Measurements from ENCODE around the gene INVS.
A peak's percentile ranks its signal among the peaks of the same experiment; 100 is the strongest.
"Not testable (repeated sequence)": the region's sequence is repeated elsewhere in the genome, so short reads cannot be mapped to it uniquely, and the experiment has no call there.

The INVS gene

DNA sequence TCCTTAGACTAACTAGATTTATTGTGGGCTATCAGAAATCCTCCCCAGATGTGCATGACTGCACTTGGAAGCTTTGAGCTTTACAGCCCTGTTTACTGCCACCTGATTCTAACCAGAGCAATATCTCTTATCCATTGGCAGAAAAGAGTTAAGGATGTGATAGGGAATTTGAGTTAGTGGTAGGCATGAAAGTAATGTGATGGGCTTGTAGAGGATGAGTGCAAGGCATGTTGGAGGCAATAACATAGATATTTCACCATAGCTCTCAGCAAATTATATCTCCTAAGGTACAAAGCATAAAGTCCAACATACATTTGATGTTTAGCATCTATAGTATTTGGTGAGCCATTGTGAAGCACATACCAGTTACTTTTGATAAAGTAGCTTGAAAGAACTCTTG lies 103.8 kb downstream of the INVS start:
- DNase-seq (ENCODE audit: low read depth), result no peak

DNA sequence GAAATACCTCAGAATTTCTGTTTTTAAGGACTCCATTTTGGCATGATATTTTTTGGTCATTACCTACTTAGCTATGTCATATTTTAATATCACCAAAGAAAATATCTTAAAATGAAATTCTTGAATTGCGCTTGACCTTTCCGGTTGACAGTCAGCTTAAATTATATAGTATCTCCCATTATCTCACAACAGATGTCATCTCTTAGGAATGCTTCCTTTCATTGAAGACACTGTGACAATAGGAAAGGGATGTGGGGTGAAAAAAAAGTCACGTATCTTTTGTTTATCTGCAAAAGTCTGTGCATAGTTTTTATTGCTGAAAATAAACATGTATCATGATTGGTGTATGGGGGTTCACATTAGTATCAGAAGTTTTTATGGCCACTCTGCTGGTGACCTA lies 105.8 kb downstream of the INVS start:
- DNase-seq (ENCODE audit: low read depth), result no peak

DNA sequence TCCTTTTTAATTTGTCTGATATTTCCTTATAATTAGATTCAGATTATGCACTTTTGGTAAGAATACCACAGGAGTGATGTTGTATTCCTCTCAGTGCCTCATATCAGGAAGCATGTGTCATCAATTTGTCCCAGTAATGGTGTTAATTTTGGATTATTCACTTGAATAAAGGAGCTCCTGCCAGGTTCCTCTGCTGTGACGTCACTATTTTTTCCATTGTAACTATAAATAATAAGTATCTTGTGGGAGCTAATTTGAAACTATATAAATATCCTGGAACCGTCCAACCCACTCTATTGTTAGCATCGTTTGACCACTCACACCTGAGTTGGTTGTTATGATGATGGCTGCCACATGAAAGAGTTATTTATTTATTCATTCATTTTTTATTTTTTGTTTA lies 107.9 kb downstream of the INVS start:
- no peak for DNase-seq (ENCODE audit: low read depth)

GRCh38 chr9:100208673-100209072 lies 109.6 kb downstream of the INVS start:
- no peak for DNase-seq (ENCODE audit: low read depth)

GRCh38 chr9:100211476-100211875 lies 112.4 kb downstream of the INVS start:
- no peak for DNase-seq (ENCODE audit: low read depth)

- no peak for DNase-seq (ENCODE audit: low read depth)
Observed at GRCh38 chr9:100213730-100214477, 114.9 kb downstream of the INVS start.

GRCh38 chr9:100216178-100216787 lies 117.2 kb downstream of the INVS start:
- no peak for DNase-seq (ENCODE audit: low read depth)

DNA sequence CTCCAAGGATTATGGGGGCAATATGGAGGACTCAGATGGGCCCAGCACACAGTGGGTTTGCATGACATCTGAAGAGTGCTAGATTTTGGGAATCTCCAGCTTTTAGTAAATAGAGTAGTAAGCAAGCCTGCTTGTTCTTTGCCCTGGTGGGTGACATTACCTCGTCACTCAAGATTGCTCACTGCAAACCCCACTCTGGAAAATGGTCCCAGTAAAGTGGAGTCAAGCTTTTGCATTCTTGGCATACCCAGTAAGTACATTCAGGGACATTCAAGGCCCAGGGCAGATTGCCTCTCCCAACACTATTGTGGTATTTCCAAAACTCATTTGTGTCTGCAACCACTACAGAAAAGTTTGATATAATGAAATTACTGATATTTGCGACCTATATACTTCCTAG lies 118.5 kb downstream of the INVS start:
- no peak for DNase-seq (ENCODE audit: low read depth)

GRCh38 chr9:100219347-100219746 lies 120.3 kb downstream of the INVS start:
- no peak for DNase-seq (ENCODE audit: low read depth)

GRCh38 chr9:100220936-100221335 lies 121.9 kb downstream of the INVS start:
- DNase-seq (ENCODE audit: low read depth), result no peak

DNA sequence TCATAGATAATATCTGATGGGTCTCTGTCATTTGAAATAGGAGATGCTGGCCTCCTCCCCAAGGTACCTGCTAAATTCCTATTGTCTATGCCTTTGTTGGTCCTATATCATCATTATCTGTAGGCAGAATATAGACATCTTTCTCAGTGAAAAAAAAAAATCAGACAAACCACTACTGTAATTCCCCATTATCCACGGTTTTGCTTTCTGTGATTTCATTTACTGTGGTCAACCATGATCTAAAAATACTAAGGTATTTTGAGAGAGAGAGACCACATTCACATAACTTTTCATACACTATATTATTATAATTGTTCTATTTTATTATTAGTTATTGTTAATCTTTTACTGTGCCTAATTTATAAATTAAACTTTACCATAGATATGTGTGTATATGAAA lies 122.5 kb downstream of the INVS start:
- no peak for DNase-seq (ENCODE audit: low read depth)

- no peak for DNase-seq (ENCODE audit: low read depth)
Observed at GRCh38 chr9:100222674-100223073, 123.6 kb downstream of the INVS start.

- DNase-seq (ENCODE audit: low read depth), result no peak
Observed at GRCh38 chr9:100227636-100228035, 128.6 kb downstream of the INVS start.

DNA sequence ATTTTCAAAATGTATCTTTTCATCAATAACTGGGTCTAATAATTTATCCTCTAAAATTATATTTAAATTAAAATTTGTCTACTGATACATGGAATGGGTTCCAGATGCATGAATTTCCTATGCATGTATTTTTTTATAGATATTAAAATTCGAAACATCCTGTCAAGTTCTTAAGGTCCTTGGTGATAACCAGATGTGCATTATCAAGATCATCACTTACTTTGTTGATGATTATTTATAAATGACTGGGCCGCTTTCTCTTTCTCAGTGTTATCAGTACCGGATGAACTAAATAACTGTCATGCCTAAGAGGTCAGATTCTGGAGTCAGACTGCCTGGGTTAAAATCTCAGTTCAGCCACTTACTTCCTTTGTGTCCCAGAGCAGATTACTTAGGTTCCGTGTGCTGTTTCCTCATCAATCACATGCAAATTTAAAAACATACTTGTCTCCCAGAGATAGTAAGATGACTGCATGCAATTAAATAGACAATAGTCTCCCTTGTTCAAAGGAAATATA lies 129.4 kb downstream of the INVS start:
- no peak for DNase-seq (ENCODE audit: low read depth)

DNA sequence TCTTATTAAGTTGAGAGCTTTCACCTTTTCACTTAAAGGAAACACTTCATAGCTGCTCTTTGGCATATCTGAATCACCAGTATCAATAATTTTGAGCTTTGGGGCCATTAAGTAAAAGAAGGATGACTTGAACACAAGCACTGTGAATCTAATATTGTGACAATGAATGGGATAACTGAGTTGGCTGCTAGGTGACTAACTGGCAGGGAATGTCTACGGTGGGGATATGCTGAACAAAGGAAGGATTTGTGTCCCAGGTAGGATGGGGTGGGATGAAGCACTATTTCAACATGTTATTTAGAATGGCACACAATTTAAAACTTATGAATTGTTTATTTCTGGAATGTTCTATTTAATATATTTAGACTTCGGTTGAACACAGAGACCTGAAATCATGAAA lies 130.1 kb downstream of the INVS start:
- DNase-seq (ENCODE audit: low read depth), result no peak

DNA sequence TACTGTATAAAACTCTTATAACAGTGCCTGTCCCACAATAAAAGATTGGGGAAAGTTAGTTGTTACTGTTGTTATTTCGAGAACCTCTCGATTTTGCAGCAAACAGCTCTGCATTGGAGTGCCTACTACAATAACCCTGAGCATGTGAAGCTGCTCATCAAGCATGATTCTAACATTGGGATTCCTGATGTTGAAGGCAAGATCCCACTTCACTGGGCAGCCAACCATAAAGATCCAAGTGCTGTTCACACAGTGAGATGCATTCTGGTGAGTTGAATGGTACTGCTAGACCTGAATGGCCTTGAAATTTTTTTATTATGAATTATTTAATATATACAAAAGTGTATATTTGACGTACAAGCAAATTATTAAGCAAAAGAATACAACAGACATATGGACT lies 130.5 kb downstream of the INVS start:
- no peak for DNase-seq (ENCODE audit: low read depth)

GRCh38 chr9:100236986-100237385 lies 137.9 kb downstream of the INVS start:
- not testable (repeated sequence) for DNase-seq (ENCODE audit: low read depth)

GRCh38 chr9:100240512-100240911 lies 141.5 kb downstream of the INVS start:
- DNase-seq (ENCODE audit: low read depth), result no peak

DNA sequence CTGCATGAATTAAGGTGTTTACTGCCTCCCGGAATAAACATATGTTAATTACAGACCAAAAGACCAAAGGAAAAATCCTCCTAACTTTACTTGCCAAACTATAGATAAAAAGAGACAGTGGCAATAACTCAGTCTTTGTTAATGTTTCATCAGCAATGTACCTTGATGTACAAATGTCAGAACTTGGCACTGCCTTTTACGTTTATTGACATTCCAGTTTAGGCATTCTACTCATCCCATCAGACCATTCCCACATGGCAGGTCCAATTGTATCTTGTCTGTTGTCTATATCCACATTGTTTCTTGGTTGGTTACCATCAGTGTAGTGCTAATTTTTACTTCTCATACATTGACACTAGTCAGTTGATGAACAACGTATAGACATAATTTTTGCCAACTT lies 168.2 kb downstream of the INVS start:
- DNase-seq (ENCODE audit: low read depth), result no peak

DNA sequence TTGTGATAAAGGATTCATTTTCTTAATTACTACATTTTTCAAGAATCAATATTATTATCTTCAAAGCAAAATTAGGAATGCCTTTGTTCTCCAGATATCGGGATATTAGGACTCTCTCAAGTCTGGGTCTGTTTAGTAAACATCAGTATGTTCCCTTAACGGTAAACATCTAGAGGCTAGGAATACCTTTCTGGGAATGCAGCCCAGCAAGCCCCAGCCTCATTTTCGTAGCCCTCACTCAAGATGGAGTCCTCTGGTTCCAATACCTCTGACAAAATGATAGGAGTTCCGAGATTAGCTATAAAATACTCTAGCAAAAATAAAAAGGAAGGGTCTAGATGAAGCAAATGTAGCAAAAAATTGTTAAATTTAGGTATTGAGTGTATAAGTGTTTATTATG lies 169.2 kb downstream of the INVS start:
- DNase-seq (ENCODE audit: low read depth), result no peak

GRCh38 chr9:100269656-100270055 lies 170.6 kb downstream of the INVS start:
- DNase-seq (ENCODE audit: low read depth), result no peak

DNA sequence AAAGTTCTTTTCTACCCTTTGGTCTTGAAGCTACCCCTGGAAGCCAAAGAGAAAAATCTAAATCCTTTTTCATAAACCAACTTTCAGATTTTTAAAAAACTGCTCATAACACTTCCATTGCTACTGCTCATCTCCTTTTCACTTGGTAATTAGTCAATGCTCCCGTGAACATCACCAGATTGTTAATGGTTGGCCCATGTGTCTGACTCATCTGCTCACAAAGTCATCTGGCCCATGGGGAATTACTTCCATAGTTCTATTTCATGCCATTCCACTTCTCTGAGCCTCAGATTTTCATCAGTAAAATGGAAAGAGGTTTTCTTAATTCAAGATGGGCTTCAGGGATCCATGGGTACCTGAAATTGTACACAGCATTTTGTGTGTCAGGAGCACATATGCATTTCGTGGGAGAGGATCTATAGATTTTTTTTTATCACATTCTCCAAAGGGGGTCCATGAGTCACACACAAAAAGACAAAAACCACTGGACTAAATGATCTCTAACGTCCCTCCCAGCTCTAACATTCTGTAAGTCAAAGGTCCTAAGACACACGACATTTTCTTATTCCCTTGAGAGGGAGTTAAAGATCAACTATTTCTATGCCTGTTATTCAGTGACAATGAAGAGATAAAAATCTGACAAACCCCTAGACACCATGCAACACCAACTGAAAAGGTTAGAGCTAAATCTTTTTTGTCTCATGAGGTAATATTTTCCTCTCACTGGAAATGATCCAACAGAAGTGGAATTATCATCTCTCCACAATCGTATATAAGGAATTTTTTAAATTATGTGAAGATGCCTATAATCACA lies 178.3 kb downstream of the INVS start:
- DNase-seq (ENCODE audit: low read depth), result peak; percentile 56

GRCh38 chr9:100281066-100281465 lies 182.0 kb downstream of the INVS start:
- no peak for DNase-seq (ENCODE audit: low read depth)
